ENCODE measurements around the gene ANKS1B.
"Not testable (repeated sequence)": the region's sequence is repeated elsewhere in the genome, so short reads cannot be mapped to it uniquely, and the experiment has no call there.

Gene ANKS1B

GRCh38 chr12:99039367-99040120 is 945.2 kb downstream of the ANKS1B start:
- no peak for FAIRE-seq
- no peak for DNase-seq (ENCODE audit: insufficient read length, low spot score)

- no peak for DNase-seq (ENCODE audit: insufficient read length, low spot score)
- FAIRE-seq = no peak
Measured at GRCh38 chr12:99036566-99036965, 948.2 kb downstream of the ANKS1B start.

- DNase-seq (ENCODE audit: insufficient read length, low spot score) = no peak
- no peak for FAIRE-seq
Measured at GRCh38 chr12:99035803-99036202, 948.9 kb downstream of the ANKS1B start.

- not testable (repeated sequence) for DNase-seq (ENCODE audit: insufficient read length, low spot score); FAIRE-seq
Measured at GRCh38 chr12:99034201-99034600, 950.5 kb downstream of the ANKS1B start.

- no peak for DNase-seq (ENCODE audit: insufficient read length, low spot score)
- no peak for FAIRE-seq
Measured at GRCh38 chr12:99029511-99030271, 955.0 kb downstream of the ANKS1B start.

GRCh38 chr12:99027461-99027860 is 957.3 kb downstream of the ANKS1B start:
- DNase-seq (ENCODE audit: insufficient read length, low spot score) = no peak
- no peak for FAIRE-seq

GRCh38 chr12:99027055-99027393 is 957.7 kb downstream of the ANKS1B start:
- no peak for FAIRE-seq
- no peak for DNase-seq (ENCODE audit: insufficient read length, low spot score)

GRCh38 chr12:99026332-99027054 is 958.2 kb downstream of the ANKS1B start:
- DNase-seq (ENCODE audit: insufficient read length, low spot score) (no peak), FAIRE-seq (no peak)

- FAIRE-seq = no peak
- DNase-seq (ENCODE audit: insufficient read length, low spot score) = no peak
Measured at GRCh38 chr12:99024870-99025269, 959.9 kb downstream of the ANKS1B start.

- FAIRE-seq = no peak
- DNase-seq (ENCODE audit: insufficient read length, low spot score) = no peak
Measured at GRCh38 chr12:99024191-99024590, 960.5 kb downstream of the ANKS1B start.

GRCh38 chr12:99020871-99021270 is 963.9 kb downstream of the ANKS1B start:
- DNase-seq (ENCODE audit: insufficient read length, low spot score) (no peak), FAIRE-seq (no peak)

- FAIRE-seq (no peak), DNase-seq (ENCODE audit: insufficient read length, low spot score) (no peak)
Measured at GRCh38 chr12:99019798-99020197, 964.9 kb downstream of the ANKS1B start.

GRCh38 chr12:99017971-99018370 is 966.8 kb downstream of the ANKS1B start:
- FAIRE-seq = no peak

GRCh38 chr12:99009654-99010296 is 975.0 kb downstream of the ANKS1B start:
- FAIRE-seq (no peak), DNase-seq (ENCODE audit: insufficient read length, low spot score) (no peak)

More at GRCh38 chr12:99017971-99018370, 966.8 kb downstream of the ANKS1B start:
- no peak for DNase-seq (ENCODE audit: insufficient read length, low spot score)

- DNase-seq (ENCODE audit: insufficient read length, low spot score) = no peak
Measured at GRCh38 chr12:99005601-99006000, 979.1 kb downstream of the ANKS1B start.

GRCh38 chr12:99004799-99005466 is 979.8 kb downstream of the ANKS1B start:
- FAIRE-seq = no peak
- DNase-seq (ENCODE audit: insufficient read length, low spot score) = no peak

More at GRCh38 chr12:99005601-99006000, 979.1 kb downstream of the ANKS1B start:
- FAIRE-seq = no peak

- no peak for DNase-seq (ENCODE audit: insufficient read length, low spot score)
- FAIRE-seq = no peak
Measured at GRCh38 chr12:99002731-99003130, 982.0 kb downstream of the ANKS1B start.

- FAIRE-seq = no peak
Measured at GRCh38 chr12:99002156-99002555, 982.6 kb downstream of the ANKS1B start.

GRCh38 chr12:98999559-98999958 is 985.2 kb downstream of the ANKS1B start:
- no peak for FAIRE-seq
- no peak for DNase-seq (ENCODE audit: insufficient read length, low spot score)

More at GRCh38 chr12:99002156-99002555, 982.6 kb downstream of the ANKS1B start:
- no peak for DNase-seq (ENCODE audit: insufficient read length, low spot score)

- peak; percentile 86 for FAIRE-seq
- DNase-seq (ENCODE audit: insufficient read length, low spot score) = peak; percentile 9
Measured at GRCh38 chr12:98998697-98999299, 985.9 kb downstream of the ANKS1B start.
